Esophagus muscularis mucosa (tissue), 4 donors: ENCODE results near the gene SUMO3.

Experiments used
- EP300 ChIP-seq: sonication (generic); formaldehyde crosslinking; IDR thresholded peaks from one replicate; pipeline ENCODE4 v1.6.1; 2017; ENCODE audit warnings: antibody characterized with exemption
- POLR2A ChIP-seq: fragments of 450-650 bp; IDR thresholded peaks from one replicate; pipeline ENCODE4 v1.6.1; 2017; ENCODE audit warnings: antibody characterized with exemption, moderate library complexity, mild to moderate bottlenecking, low read depth
- POLR2AphosphoS5 ChIP-seq, 2 donors: sonication (generic); formaldehyde crosslinking; IDR thresholded peaks; one replicate each; pipeline ENCODE4 v1.6.1; 2017; ENCODE audit warnings: antibody characterized with exemption in 2 of 2
- TF ChIP-seq, protein P1 (sequence below), 3 experiments: fragments of 200-600 bp in 2 of 3; fragments of 450-650 bp in 1 of 3; sonication (generic) in 2 of 3; IDR thresholded peaks; one replicate each; pipeline ENCODE4 v1.5.1; 2017 to 2019; ENCODE audit warnings: antibody characterized with exemption in 3 of 3, mild to moderate bottlenecking in 2 of 3, moderate library complexity in 1 of 3

- TF ChIP-seq, protein P1, sequence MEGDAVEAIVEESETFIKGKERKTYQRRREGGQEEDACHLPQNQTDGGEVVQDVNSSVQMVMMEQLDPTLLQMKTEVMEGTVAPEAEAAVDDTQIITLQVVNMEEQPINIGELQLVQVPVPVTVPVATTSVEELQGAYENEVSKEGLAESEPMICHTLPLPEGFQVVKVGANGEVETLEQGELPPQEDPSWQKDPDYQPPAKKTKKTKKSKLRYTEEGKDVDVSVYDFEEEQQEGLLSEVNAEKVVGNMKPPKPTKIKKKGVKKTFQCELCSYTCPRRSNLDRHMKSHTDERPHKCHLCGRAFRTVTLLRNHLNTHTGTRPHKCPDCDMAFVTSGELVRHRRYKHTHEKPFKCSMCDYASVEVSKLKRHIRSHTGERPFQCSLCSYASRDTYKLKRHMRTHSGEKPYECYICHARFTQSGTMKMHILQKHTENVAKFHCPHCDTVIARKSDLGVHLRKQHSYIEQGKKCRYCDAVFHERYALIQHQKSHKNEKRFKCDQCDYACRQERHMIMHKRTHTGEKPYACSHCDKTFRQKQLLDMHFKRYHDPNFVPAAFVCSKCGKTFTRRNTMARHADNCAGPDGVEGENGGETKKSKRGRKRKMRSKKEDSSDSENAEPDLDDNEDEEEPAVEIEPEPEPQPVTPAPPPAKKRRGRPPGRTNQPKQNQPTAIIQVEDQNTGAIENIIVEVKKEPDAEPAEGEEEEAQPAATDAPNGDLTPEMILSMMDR (IDR thresholded peaks at IDR 0.05) = no peak
- no peak for TF ChIP-seq EP300
- TF ChIP-seq POLR2AphosphoS5 (IDR thresholded peaks at IDR 0.05) = no peak
- TF ChIP-seq POLR2A = no peak
Observed at GRCh38 chr21:44779417-44780136, 38.3 kb downstream of the SUMO3 start.
